Hepatocyte (in vitro differentiated cells): ENCODE measurements around the gene ITM2B.

ENCODE experiments used
- EZH2 ChIP-seq: fragments of 200-600 bp; sonication (generic); IDR thresholded peaks from 2 replicates; pipeline ENCODE4 v1.6.1; 2016; ENCODE audit warnings: antibody characterized with exemption, mild to moderate bottlenecking, borderline replicate concordance
- EZH2phosphoT487 ChIP-seq: fragments of 200-600 bp; sonication (generic); IDR thresholded peaks from one replicate; pipeline ENCODE4 v1.6.1; 2018; ENCODE audit warnings: antibody characterized with exemption, mild to moderate bottlenecking, low read depth, moderate library complexity; ENCODE audit not compliant: unreplicated experiment, severe bottlenecking
- TF ChIP-seq, protein P1 (sequence below): fragments of 200-600 bp; sonication (generic); IDR thresholded peaks from 2 replicates; pipeline ENCODE4 v1.5.1; 2016; ENCODE audit warnings: antibody characterized with exemption, mild to moderate bottlenecking; ENCODE audit not compliant: poor library complexity

DNA sequence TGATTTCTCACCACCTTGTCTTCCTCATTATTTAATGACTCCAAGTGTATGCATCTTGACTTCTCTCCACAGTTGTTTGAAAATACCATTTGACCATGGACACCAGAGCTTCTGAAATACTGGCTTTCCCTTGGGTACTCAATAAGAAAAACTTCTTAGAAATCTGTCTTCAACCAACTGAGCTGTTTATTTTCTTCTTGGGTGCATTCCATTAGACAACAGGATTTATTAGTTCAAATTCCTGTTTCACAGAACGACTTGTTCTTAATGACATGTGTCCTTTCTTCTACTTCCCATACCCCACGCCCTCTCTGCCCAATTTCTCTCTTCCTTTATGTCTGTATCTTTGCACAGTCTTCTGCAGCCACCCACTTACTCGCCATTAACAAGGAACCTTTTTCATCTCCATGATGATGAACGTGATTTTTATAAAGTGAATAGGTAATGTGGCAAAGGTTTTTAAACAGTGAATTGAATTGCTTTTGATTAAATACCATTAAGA, 11.3 kb upstream of the ITM2B start:
- TF ChIP-seq, protein P1, sequence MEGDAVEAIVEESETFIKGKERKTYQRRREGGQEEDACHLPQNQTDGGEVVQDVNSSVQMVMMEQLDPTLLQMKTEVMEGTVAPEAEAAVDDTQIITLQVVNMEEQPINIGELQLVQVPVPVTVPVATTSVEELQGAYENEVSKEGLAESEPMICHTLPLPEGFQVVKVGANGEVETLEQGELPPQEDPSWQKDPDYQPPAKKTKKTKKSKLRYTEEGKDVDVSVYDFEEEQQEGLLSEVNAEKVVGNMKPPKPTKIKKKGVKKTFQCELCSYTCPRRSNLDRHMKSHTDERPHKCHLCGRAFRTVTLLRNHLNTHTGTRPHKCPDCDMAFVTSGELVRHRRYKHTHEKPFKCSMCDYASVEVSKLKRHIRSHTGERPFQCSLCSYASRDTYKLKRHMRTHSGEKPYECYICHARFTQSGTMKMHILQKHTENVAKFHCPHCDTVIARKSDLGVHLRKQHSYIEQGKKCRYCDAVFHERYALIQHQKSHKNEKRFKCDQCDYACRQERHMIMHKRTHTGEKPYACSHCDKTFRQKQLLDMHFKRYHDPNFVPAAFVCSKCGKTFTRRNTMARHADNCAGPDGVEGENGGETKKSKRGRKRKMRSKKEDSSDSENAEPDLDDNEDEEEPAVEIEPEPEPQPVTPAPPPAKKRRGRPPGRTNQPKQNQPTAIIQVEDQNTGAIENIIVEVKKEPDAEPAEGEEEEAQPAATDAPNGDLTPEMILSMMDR, result no peak
- no peak for TF ChIP-seq EZH2phosphoT487
- no peak for TF ChIP-seq EZH2
